ENCODE results near the gene TRIP4.
A peak's percentile ranks its signal among the peaks of the same experiment; 100 is the strongest.
"Not testable (repeated sequence)": the region's sequence is repeated elsewhere in the genome, so short reads cannot be mapped to it uniquely, and the experiment has no call there.

Gene TRIP4

GRCh38 chr15:64381000-64381751 is 6.5 kb upstream of the TRIP4 start, which contains the start of gene PCLAF:
Gene PCLAF, minus strand, starts transcription at chr15:64381441. Its CDS starts 70 bp downstream, at chr15:64381371.
- peak; percentile 93 for DNase-seq (ENCODE audit: low spot score)

- no peak for DNase-seq (ENCODE audit: low spot score)
These were observed 3.9 kb upstream of the TRIP4 start for GRCh38 chr15:64383760-64384159.

GRCh38 chr15:64386291-64386690 is 1.3 kb upstream of the TRIP4 start:
- DNase-seq (ENCODE audit: low spot score): no peak

GRCh38 chr15:64389036-64389435 is 1.4 kb downstream of the TRIP4 start:
- DNase-seq (ENCODE audit: low spot score): no peak

- DNase-seq (ENCODE audit: low spot score): not testable (repeated sequence)
These were observed 4.8 kb downstream of the TRIP4 start for GRCh38 chr15:64392471-64392870.

- no peak for DNase-seq (ENCODE audit: low spot score)
These were observed 9.2 kb downstream of the TRIP4 start for GRCh38 chr15:64396789-64397188.

- DNase-seq (ENCODE audit: low spot score): no peak
These were observed 10.9 kb downstream of the TRIP4 start for GRCh38 chr15:64398575-64398974.

- DNase-seq (ENCODE audit: low spot score): no peak
These were observed 12.9 kb downstream of the TRIP4 start for GRCh38 chr15:64400583-64400982.

- DNase-seq (ENCODE audit: low spot score): no peak
These were observed 24.6 kb downstream of the TRIP4 start for GRCh38 chr15:64412216-64412615.

- DNase-seq (ENCODE audit: low spot score): no peak
These were observed 35.1 kb downstream of the TRIP4 start for GRCh38 chr15:64422697-64423096.

GRCh38 chr15:64423970-64424369 is 36.3 kb downstream of the TRIP4 start:
- DNase-seq (ENCODE audit: low spot score): no peak

GRCh38 chr15:64425221-64425620 is 37.6 kb downstream of the TRIP4 start:
- DNase-seq (ENCODE audit: low spot score): no peak

- peak; percentile 36 for DNase-seq (ENCODE audit: low spot score)
These were observed 39.3 kb downstream of the TRIP4 start for GRCh38 chr15:64426845-64427465.

GRCh38 chr15:64429448-64429847 is 41.8 kb downstream of the TRIP4 start:
- DNase-seq (ENCODE audit: low spot score): no peak

GRCh38 chr15:64430000-64430735 is 42.5 kb downstream of the TRIP4 start:
- no peak for DNase-seq (ENCODE audit: low spot score)

GRCh38 chr15:64437982-64438381 is 50.3 kb downstream of the TRIP4 start:
- no peak for DNase-seq (ENCODE audit: low spot score)

- no peak for DNase-seq (ENCODE audit: low spot score)
These were observed 51.2 kb downstream of the TRIP4 start for GRCh38 chr15:64438653-64439447.

GRCh38 chr15:64441852-64442251 is 54.2 kb downstream of the TRIP4 start:
- no peak for DNase-seq (ENCODE audit: low spot score)

GRCh38 chr15:64443016-64443415 is 55.4 kb downstream of the TRIP4 start:
- DNase-seq (ENCODE audit: low spot score): no peak

- DNase-seq (ENCODE audit: low spot score): no peak
These were observed 56.3 kb downstream of the TRIP4 start for GRCh38 chr15:64443747-64444621.

- DNase-seq (ENCODE audit: low spot score): no peak
These were observed 57.2 kb downstream of the TRIP4 start for GRCh38 chr15:64444836-64445235.
